GM12891 (cell line): Measurements from ENCODE around the gene GBP3.

ENCODE experiments used
- POLR2A ChIP-seq: IDR thresholded peaks from 2 replicates; pipeline ENCODE4 v1.6.1; 2011; ENCODE audit warnings: low read depth, low read length, control low read depth
- POLR2AphosphoS5 ChIP-seq: IDR thresholded peaks from 2 replicates; pipeline ENCODE4 v1.6.1; 2011; ENCODE audit warnings: low read depth, low read length, control low read depth
- POU2F2 ChIP-seq: IDR thresholded peaks from 2 replicates; pipeline ENCODE4 v1.6.1; 2011; ENCODE audit warnings: low read depth, mild to moderate bottlenecking, control low read depth, low read length, moderate library complexity
- SPI1 ChIP-seq: IDR thresholded peaks from 2 replicates; pipeline ENCODE4 v1.6.1; 2011; ENCODE audit warnings: low read depth, low read length, control low read depth
- TAF1 ChIP-seq: IDR thresholded peaks from 2 replicates; pipeline ENCODE4 v1.6.1; 2011; ENCODE audit warnings: low read depth, low read length, control low read depth

- TF ChIP-seq POLR2AphosphoS5 = no peak
- TF ChIP-seq POLR2A = no peak
- TF ChIP-seq POU2F2 = no peak
- TF ChIP-seq TAF1 = no peak
- TF ChIP-seq SPI1 = no peak
These were observed 14.5 kb upstream of the GBP3 start for GRCh38 chr1:89037186-89037585.
